ENCODE measurements around the gene MTERF1. TPM values are rescaled to one million over a fixed set of nuclear protein-coding genes. Genes with fewer than 3 reads are reported as not detected.
"Not testable (repeated sequence)": the region's sequence is repeated elsewhere in the genome, so short reads cannot be mapped to it uniquely, and the experiment has no call there.

Gene MTERF1
- total RNA-seq, 1 experiment from 2014 or later: 13.6 TPM

- H3K4me1 ChIP-seq (ENCODE audit: control insufficient read depth, insufficient read depth, low read length); H3K36me3 ChIP-seq (ENCODE audit: control insufficient read depth, insufficient read depth, low read length); intact Hi-C loops (cut with micrococcal nuclease; ENCODE audit: unreplicated experiment); H3K9me3 ChIP-seq (ENCODE audit: control insufficient read depth, insufficient read depth, low read depth, low read length); ATAC-seq; CTCF ChIA-PET; H3K4me3 ChIP-seq (ENCODE audit: low read depth in 2 of 2, low read length in 2 of 2); in situ Hi-C loops (cut with HindIII; ENCODE audit: low pct_unique_long_range_greater_than_20kb, low sequenced_read_pairs); H3K27ac ChIP-seq (ENCODE audit: low read length); POLR2A ChIA-PET; H3K27me3 ChIP-seq (ENCODE audit: control insufficient read depth, insufficient read depth, low read length); DNase-seq (ENCODE audit: low read depth, low spot score); BruUV-seq (replicated peaks): not testable (repeated sequence)
These were observed 7.1 kb upstream of the MTERF1 start for GRCh38 chr7:91887336-91888213.

- no peak for TF ChIP-seq POLR2AphosphoS5 (IDR thresholded peaks at IDR 0.05; ENCODE audit: low read depth, low read length)
- no peak for TF ChIP-seq TCF7L2 (IDR thresholded peaks at IDR 0.05; ENCODE audit: low read depth, low read length)
- TF ChIP-seq REST (IDR thresholded peaks at IDR 0.05; ENCODE audit: insufficient read depth in 1 of 2, low read depth in 2 of 2, low read length in 1 of 2): no peak
- no TSS peak for BruUV-seq (replicated peaks)
- H3K27ac ChIP-seq (ENCODE audit: low read length): no peak overlapping the region
- in situ Hi-C loops (cut with HindIII; ENCODE audit: low pct_unique_long_range_greater_than_20kb, low sequenced_read_pairs) (no loop called here), intact Hi-C loops (cut with micrococcal nuclease; ENCODE audit: unreplicated experiment) (no loop called here)
- H3K9me3 ChIP-seq (ENCODE audit: control insufficient read depth, insufficient read depth, low read depth, low read length): no peaks in the 10 kb centered on the region
- POLR2A ChIA-PET: no interaction called here
- peaks cover 3% of the 10 kb centered on the region; the same call in 1 of the 2 replicates for H3K36me3 ChIP-seq (ENCODE audit: control insufficient read depth, insufficient read depth, low read length)
- H3K4me1 ChIP-seq (ENCODE audit: control insufficient read depth, insufficient read depth, low read length): peaks cover 6% of the 10 kb centered on the region; the same call in 1 of the 2 replicates
- no peaks in the 10 kb centered on the region for H3K27me3 ChIP-seq (ENCODE audit: control insufficient read depth, insufficient read depth, low read length)
- CTCF ChIA-PET: no interaction called here
- ATAC-seq (no peak), DNase-seq (ENCODE audit: low read depth, low spot score) (no peak)
- H3K4me3 ChIP-seq (ENCODE audit: low read depth in 2 of 2, low read length in 2 of 2): no peak overlapping the region
These were observed 3.3 kb upstream of the MTERF1 start for GRCh38 chr7:91883676-91884362.

- BruUV-seq (replicated peaks): TSS peak; percentile 88
- Histone ChIP-seq H3K36me3 (ENCODE audit: control insufficient read depth, insufficient read depth, low read length) (peaks cover 3% of the 10 kb centered on the region; the same call in 1 of the 2 replicates), H3K4me3 (ENCODE audit: low read depth in 2 of 2, low read length in 2 of 2) (peak overlapping the region; percentile 98 to 99), H3K27ac (ENCODE audit: low read length) (peak overlapping the region; percentile 98), H3K27me3 (ENCODE audit: control insufficient read depth, insufficient read depth, low read length) (no peaks in the 10 kb centered on the region), H3K4me1 (ENCODE audit: control insufficient read depth, insufficient read depth, low read length) (peaks cover 6% of the 10 kb centered on the region; the same call in 1 of the 2 replicates), H3K9me3 (ENCODE audit: control insufficient read depth, insufficient read depth, low read depth, low read length) (no peaks in the 10 kb centered on the region)
- POLR2A ChIA-PET: interaction anchor here (0.6 to 0.7 kb wide), 2 partner anchors 60 to 69 kb away, joined by 3 to 4 read pairs; partner anchors contain the start of gene AKAP9
- in situ Hi-C loops (cut with HindIII; ENCODE audit: low pct_unique_long_range_greater_than_20kb, low sequenced_read_pairs): no loop called here
- ATAC-seq (no peak; the same call in 1 of the 2 replicates), DNase-seq (ENCODE audit: low read depth, low spot score) (no peak)
- TF ChIP-seq SIN3A (IDR thresholded peaks at IDR 0.05; ENCODE audit: borderline replicate concordance, insufficient read depth, low read depth, low read length) (no peak), REST (IDR thresholded peaks at IDR 0.05; ENCODE audit: insufficient read depth in 1 of 2, low read depth in 2 of 2, low read length in 1 of 2) (no peak), POLR2AphosphoS5 (IDR thresholded peaks at IDR 0.05; ENCODE audit: low read depth, low read length) (no peak), TCF7L2 (IDR thresholded peaks at IDR 0.05; ENCODE audit: low read depth, low read length) (no peak), CTCF (IDR thresholded peaks at IDR 0.05) (no peak)
- intact Hi-C loops (cut with micrococcal nuclease; ENCODE audit: unreplicated experiment): no loop called here
- CTCF ChIA-PET: interaction anchor here (0.5 to 0.9 kb wide), 2 partner anchors 11 to 627 kb away, joined by 3 read pairs; no protein-coding TSS in a partner anchor
These were observed 488 bp downstream of the MTERF1 start for GRCh38 chr7:91880016-91880412.
